T follicular helper cell (primary cell): ENCODE data around the gene TRIP13.

Source experiments
- DNase-seq: peaks from one replicate; pipeline ENCODE4 v3.0.0-alpha.2; 2020; ENCODE audit warnings: low read depth

Gene TRIP13

GRCh38 chr5:854966-855743, 37.5 kb upstream of the TRIP13 start:
- DNase-seq = no peak

GRCh38 chr5:855771-856530, 36.7 kb upstream of the TRIP13 start:
- no peak for DNase-seq

- no peak for DNase-seq
Observed at GRCh38 chr5:856531-857425, 35.9 kb upstream of the TRIP13 start.

- DNase-seq = no peak
Observed at GRCh38 chr5:858726-859125, 34.0 kb upstream of the TRIP13 start.

DNA sequence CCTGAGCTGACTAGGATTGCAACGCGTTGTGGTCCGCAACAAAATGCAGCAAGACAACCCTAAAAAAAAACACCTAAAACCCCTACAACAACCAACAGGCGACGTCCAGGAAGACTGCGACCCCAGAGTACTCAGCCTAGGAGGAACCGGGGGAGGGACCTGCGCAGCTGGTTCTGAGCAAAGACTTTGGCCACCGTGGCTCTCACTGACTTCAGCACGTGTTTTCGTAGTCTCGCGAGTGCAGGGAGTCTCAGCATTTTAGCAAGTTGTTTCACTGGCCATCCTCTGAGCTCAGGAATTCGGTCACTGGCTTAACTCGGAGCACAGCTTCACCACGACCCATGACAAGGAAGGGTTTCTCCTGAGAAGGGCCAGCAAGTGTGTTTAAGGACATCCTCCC, 33.3 kb upstream of the TRIP13 start:
- no peak for DNase-seq

DNA sequence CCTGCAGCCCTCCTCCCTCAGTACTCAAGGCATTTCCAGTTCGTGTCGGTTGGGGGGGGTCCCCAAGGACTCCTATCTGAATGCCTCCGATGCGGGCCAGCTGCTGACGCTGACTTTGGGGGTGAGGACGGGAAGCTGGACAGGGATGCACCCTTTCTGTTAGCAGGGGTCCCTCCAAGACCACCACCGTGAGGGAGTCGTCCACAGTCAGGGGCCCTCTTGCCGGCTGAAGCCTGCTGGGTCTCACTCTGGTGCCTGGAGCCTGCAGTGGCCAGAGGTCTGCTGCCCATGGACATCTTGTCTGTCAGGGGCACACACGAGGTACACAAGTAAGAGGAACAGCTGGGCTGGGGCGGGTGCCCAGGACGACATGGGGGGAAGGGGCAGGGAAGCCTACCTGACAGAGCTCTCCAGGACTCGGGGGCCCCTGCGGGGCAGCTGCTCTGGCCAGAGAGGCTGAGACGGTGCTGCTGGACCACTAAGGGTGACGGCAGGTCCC, 32.8 kb upstream of the TRIP13 start:
- DNase-seq = no peak

DNA sequence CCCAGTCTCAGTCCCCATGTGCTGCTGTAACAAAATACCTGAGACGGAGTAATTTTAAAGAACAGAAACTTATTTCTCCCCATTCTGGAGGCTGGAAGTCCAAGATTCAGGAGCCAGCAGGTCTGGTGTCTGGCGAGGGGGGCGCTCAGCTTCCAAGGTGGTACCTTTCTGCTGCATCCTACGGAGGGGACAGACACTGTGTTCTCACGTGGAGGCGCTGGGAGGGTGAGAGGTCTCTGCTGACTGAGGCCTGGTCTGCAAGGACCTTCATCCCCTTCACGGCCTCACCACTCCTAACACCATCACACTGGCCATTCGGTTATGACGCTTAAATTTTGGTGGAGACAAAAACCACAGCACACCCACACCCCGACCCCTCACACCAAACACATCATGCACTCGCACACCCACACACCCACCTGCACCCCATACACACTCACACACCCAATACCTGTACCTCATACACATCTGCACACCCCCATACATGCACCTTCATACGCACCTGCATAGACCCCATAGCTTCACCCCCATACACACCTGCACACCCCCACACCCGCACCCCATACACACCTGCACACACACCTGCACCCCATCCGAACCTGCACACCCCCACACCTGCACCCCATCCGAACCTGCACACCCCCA, 32.1 kb upstream of the TRIP13 start:
- no peak for DNase-seq

GRCh38 chr5:861442-862366, 31.0 kb upstream of the TRIP13 start:
- no peak for DNase-seq

GRCh38 chr5:862367-863243, 30.1 kb upstream of the TRIP13 start:
- no peak for DNase-seq

GRCh38 chr5:863244-863805, 29.4 kb upstream of the TRIP13 start:
- no peak for DNase-seq

- no peak for DNase-seq
Observed at GRCh38 chr5:864492-865167, 28.1 kb upstream of the TRIP13 start.

DNA sequence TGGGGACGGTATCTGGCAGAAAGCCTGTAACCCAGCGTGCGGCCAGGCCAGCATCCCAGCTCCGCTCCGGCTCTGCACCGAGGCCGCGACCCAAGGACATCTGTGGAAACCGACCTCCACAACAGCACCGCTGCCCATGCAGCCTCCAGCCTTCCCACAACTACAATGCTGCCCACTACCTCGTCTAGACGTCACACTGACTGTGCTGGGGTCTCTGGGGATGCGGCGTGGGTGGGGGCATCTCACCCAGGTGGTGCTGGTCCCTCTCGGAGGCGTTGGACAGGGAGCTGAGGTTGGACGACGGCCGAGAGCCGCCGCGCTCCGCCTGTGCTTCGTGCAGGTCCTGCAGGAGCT, 27.5 kb upstream of the TRIP13 start:
- DNase-seq = no peak

GRCh38 chr5:865771-866170, 26.9 kb upstream of the TRIP13 start:
- DNase-seq = no peak

DNA sequence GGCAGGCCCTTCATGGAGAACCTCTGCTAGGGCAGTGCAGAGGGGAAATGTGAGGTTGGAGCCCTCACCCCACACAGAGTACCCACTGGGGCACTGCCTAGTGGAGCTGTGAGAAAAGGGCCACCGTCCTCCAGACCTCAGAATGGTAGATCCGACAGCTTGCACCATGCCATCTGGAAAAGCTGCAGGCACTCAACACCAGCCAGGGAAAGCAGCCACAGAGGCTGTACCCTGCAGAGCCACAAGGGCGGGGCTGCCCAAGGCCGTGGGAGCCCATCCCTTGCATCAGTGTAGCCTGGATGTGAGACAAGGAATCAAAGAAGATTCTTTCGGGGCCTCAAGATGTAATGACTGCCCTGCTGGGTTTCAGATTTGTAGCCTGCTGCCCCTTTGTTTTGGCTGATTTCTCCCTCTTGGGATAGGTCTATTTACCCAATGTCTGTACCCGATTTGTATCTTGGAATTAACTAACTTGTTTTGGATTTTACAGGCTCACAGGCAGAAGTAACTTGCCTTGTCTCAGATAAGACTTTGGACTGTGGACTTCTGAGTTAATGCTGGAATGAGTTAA, 25.3 kb upstream of the TRIP13 start:
- DNase-seq = no peak

- no peak for DNase-seq
Observed at GRCh38 chr5:868428-869135, 24.1 kb upstream of the TRIP13 start.

- DNase-seq = no peak
Observed at GRCh38 chr5:870956-871355, 21.7 kb upstream of the TRIP13 start.

- no peak for DNase-seq
Observed at GRCh38 chr5:871596-872298, 20.9 kb upstream of the TRIP13 start.
